ENCODE results near the gene PRODH.
"Not testable (repeated sequence)": the region's sequence is repeated elsewhere in the genome, so short reads cannot be mapped to it uniquely, and the experiment has no call there.

The PRODH gene

DNA sequence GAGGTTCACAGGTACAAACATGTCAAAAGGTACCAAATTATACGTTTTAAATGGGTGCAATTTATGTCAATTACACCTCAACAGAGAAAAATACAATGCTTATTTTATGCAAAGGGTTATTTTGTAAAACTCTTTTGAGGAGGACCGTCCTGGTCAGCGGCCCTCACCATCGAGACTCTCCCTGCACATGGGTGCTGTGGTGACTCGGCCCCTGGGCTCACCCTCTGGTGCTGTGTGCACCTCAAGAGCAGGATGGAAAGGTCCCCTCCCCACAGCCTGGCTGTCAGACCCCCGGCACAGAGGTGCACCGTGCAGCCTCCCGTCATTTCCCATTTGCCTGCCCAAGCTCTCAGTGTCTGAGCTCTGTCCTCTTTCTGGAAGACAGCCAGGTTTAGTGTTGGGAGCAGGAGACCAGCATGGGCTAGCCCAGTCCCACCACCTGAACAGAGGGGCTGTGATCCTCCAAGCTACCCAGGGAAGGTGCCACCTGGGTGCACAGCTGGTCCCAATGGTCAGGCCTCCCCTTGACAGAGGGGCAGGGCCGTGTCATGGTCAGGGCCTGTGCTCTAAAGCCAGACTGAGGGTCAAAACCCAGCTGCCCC lies 41.8 kb upstream of the PRODH start:
- no peak overlapping the region for H3K4me3 ChIP-seq (ENCODE audit: low read depth, low read length)
- TF ChIP-seq, protein P1, sequence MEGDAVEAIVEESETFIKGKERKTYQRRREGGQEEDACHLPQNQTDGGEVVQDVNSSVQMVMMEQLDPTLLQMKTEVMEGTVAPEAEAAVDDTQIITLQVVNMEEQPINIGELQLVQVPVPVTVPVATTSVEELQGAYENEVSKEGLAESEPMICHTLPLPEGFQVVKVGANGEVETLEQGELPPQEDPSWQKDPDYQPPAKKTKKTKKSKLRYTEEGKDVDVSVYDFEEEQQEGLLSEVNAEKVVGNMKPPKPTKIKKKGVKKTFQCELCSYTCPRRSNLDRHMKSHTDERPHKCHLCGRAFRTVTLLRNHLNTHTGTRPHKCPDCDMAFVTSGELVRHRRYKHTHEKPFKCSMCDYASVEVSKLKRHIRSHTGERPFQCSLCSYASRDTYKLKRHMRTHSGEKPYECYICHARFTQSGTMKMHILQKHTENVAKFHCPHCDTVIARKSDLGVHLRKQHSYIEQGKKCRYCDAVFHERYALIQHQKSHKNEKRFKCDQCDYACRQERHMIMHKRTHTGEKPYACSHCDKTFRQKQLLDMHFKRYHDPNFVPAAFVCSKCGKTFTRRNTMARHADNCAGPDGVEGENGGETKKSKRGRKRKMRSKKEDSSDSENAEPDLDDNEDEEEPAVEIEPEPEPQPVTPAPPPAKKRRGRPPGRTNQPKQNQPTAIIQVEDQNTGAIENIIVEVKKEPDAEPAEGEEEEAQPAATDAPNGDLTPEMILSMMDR (IDR thresholded peaks at IDR 0.05; ENCODE audit: borderline replicate concordance, insufficient read depth, low read depth, low read length) = no peak

DNA sequence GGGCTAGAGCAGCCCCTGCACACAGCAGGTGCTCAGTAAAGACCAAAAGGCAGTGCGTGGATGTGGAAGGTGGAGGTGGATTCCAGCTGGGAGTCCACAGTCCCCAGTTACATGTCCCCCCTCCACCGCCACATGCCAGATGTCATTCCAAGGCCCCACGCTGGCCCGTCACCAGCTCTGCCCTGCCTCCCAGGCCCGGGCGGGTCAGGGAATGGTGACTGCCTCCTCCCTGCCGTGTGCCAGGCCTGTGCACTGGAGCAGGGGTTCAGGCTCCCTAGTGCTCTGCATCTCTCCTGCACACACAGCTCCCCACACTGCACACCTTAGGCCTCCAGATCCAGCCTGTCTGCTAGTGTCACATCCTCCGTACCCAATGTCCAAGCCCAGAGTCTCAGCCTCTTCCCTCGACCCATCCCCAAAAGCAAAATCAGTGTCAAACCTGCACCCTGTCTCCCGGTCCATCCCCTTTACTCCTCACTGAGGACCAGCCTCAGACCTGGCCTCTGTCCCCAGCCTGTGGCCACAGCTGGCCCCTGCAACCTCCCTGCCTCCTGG lies 40.2 kb upstream of the PRODH start:
- TF ChIP-seq, protein P1 (IDR thresholded peaks at IDR 0.05; ENCODE audit: borderline replicate concordance, insufficient read depth, low read depth, low read length) = no peak
- H3K4me3 ChIP-seq (ENCODE audit: low read depth, low read length) = no peak overlapping the region

DNA sequence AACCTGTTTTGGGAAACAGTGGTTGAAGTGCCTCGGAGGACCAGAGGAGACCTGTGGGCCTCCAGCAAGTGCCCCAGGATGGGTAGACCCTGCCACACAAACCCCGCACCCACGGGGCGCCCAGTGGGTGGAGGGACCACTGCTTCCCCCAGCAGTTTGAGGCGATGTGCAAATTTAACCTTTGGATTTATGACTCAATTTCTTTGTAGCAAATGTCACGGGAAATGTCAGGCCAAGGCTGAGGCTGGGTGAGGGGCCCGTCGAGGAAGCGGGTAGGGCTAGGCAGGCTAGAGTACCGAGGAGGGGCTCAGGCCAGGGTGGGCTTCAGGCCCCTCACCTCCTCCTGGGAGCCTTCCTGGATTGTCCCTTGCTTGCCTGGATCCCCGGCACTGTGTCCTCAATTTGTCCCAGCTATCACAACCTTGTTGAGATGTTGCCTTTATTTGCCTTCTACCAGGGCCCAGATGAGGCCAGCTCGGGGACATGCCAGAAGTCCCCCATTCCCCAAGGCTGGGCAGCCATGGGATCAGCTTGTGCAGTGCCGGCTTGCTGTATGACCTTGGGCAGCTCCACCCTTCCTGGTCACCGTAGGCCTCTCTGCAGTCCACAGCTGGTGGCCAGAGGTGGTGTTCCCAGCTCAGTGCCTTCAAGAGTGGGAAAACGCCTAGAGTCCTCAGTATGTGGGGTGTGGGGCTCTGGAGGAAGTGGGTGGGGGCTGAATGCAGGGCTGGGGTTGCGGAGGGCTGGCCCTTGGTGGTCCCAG lies 39.5 kb upstream of the PRODH start:
- H3K4me3 ChIP-seq (ENCODE audit: low read depth, low read length) = no peak overlapping the region
- TF ChIP-seq, protein P1 (IDR thresholded peaks at IDR 0.05; ENCODE audit: borderline replicate concordance, insufficient read depth, low read depth, low read length) = no peak

DNA sequence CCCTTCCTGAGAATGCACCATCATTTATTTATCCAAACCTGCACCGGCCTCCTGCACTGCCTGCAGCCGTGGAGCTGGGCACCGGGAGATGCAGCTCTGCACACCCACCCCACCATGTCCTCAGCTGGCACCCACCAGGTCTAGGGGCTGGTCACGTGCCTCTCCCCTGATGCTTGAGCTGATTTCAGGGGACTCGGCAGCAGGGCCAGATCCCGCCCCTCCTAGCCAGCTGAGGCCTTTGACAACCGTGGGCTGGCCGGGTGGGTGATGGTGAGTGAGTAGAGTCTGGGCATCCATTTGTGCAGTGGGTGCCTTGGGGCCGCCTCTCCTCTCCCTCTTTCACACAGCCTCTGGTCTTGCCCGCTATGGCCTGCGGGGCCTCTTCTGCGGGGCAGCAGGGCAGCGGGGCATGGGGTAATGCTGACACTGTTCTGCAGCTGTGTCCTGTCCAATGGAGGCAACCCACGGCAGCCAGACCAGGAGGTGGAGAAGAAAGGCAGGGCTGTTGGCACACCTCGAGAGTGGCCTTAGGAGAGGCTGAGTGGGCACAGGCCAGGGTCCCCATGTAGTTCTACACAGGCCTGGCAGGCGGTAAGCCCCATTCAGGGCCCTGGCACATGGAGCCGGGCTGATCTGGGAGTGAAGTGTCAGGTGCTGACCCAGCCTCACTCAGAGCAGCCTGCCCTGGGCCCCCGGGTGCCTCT lies 38.5 kb upstream of the PRODH start:
- H3K4me3 ChIP-seq (ENCODE audit: low read depth, low read length) = no peak overlapping the region
- TF ChIP-seq, protein P1 (IDR thresholded peaks at IDR 0.05; ENCODE audit: borderline replicate concordance, insufficient read depth, low read depth, low read length) = no peak

DNA sequence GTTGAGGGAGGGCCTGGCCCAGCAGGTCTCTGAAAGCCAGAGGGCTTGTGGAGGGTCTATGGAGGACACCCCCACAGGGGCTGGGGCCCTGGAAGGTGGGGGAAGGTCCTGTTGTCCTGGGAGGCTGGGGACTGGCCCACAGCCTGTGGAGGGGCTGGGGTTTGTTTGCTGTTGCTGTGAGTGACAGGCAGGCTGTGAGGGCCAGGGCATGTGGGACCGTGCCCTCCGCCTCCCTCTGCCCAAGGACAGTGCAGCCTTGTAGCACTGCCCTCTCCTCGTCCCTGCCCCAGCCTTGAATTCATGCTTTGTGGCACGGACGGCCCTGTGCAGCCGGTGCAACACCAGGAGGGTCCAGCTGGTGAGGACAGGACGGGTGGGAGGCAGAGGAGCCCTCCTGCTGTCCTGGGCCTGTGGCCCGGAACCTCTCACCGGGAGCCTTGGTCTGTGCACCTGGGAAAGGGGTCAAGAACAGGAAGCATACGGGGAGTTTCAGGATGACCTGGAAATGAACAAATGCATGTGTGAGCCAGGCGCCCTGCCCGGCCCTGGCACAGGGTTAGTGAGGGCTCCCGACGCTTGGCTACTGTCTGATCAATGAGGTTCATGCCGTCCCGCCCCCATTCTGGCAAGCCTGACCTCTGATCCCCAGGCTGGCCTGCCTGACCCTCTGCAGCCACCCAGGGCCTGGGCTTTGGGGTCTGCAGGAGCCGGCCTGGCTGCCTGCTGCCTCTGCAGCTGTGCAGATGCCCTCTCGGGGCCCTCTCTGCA lies 37.4 kb upstream of the PRODH start:
- TF ChIP-seq, protein P1 (IDR thresholded peaks at IDR 0.05; ENCODE audit: borderline replicate concordance, insufficient read depth, low read depth, low read length) = no peak

DNA sequence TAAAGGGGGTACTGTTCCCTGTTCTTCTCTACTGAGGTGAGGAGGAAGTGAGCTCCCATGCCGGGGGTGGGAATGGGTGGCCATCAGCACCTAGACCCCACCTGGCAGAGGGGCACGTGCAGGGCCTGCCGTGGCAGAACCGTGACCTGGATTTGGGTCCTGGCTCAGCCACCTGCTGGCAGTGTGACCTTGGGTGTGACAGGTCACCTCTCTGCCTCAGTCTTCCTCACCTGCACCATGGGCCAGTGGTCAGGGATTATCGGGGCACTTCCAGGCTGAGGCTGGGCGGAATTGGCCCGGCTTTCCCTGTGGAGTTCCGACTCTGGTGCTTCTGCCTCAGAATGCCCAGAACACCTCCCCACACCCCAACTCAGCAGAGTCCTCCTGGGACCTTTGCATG lies 36.5 kb upstream of the PRODH start:
- H3K4me3 ChIP-seq (ENCODE audit: low read depth, low read length) = not testable (repeated sequence)

More for the DNA sequence above, 37.4 kb upstream of the PRODH start:
- no peak overlapping the region for H3K4me3 ChIP-seq (ENCODE audit: low read depth, low read length)

DNA sequence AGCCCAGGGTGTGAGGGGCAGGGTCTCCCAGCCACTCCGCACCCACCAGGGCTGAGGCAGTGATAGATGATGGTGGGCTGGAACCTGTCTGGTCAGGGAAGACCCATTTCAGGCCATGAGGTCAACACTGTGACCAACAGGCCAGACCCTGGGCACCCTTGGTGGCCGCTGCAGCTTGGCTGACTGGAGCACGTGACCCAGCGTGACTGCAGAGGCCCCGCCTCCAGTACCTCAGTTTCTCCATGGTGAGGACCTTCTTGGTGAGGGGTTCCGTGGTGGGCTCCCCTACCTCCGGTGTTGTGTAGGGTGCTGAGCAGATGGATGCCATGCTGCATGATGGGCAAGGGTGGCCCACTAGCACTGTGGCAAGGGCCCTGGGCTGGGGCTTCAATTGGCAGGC lies 35.9 kb upstream of the PRODH start:
- not testable (repeated sequence) for H3K4me3 ChIP-seq (ENCODE audit: low read depth, low read length)

All from GM12875 (cell line).